Muscle of arm (tissue), 12 donors: ENCODE results near the gene ATF6B. TPM values are rescaled to one million over a fixed set of nuclear protein-coding genes. Genes with fewer than 3 reads are reported as not detected.
A peak's percentile ranks its signal among the peaks of the same experiment; 100 is the strongest.

Experiments
- DNase-seq: peaks from one replicate; pipeline ENCODE4 v3.0.0-alpha.2; 2013
- polyA plus RNA-seq, 12 donors: library from polyadenylated mRNA; unstranded; fragments of 120-200 nt; gene quantifications; one replicate each; pipeline ENCODE4 v1.2.1, GENCODE V29; 2013; ENCODE audit not compliant: insufficient read length in 12 of 12

Gene ATF6B
- polyA plus RNA-seq, 12 donors, result 37.2 to 87.1 (median 43.5) TPM; not detected in 1

- DNase-seq, result no peak
Measured at GRCh38 chr6:32139590-32139989, 11.5 kb upstream of the ATF6B start.

- no peak for DNase-seq
Measured at GRCh38 chr6:32137454-32137853, 9.4 kb upstream of the ATF6B start.

- no peak for DNase-seq
Measured at GRCh38 chr6:32133786-32134185, 5.7 kb upstream of the ATF6B start.

GRCh38 chr6:32132110-32132509 is 4.1 kb upstream of the ATF6B start:
- DNase-seq, result no peak

- no peak for DNase-seq
Measured at GRCh38 chr6:32131439-32131948, 3.4 kb upstream of the ATF6B start.

GRCh38 chr6:32129297-32130088 is 1.4 kb upstream of the ATF6B start:
- DNase-seq, result no peak

- DNase-seq, result no peak
Measured at GRCh38 chr6:32128751-32129296, 778 bp upstream of the ATF6B start.

- no peak for DNase-seq
Measured at GRCh38 chr6:32127409-32127716, 683 bp downstream of the ATF6B start.

- DNase-seq, result no peak
Measured at GRCh38 chr6:32126880-32127279, 1.2 kb downstream of the ATF6B start.

GRCh38 chr6:32123681-32124080 is 4.4 kb downstream of the ATF6B start:
- no peak for DNase-seq

- no peak for DNase-seq
Measured at GRCh38 chr6:32120573-32121059, 7.4 kb downstream of the ATF6B start.

- peak; percentile 85 for DNase-seq
Measured at GRCh38 chr6:32118782-32119628, 9.0 kb downstream of the ATF6B start.

- DNase-seq, result no peak
Measured at GRCh38 chr6:32117461-32117860, 10.6 kb downstream of the ATF6B start.

GRCh38 chr6:32116674-32117073 is 11.4 kb downstream of the ATF6B start:
- DNase-seq, result no peak

GRCh38 chr6:32115623-32116022 is 12.4 kb downstream of the ATF6B start:
- DNase-seq, result no peak

- DNase-seq, result no peak
Measured at GRCh38 chr6:32114796-32115195, 13.2 kb downstream of the ATF6B start.

GRCh38 chr6:32113386-32114352 is 14.4 kb downstream of the ATF6B start:
- DNase-seq, result peak; percentile 96

- peak; percentile 92 for DNase-seq
Measured at GRCh38 chr6:32112431-32112980, 15.5 kb downstream of the ATF6B start.

- peak; percentile 79 for DNase-seq
Measured at GRCh38 chr6:32111424-32112066, 16.5 kb downstream of the ATF6B start.

GRCh38 chr6:32110632-32111031 is 17.4 kb downstream of the ATF6B start:
- DNase-seq, result no peak
